GM12891 (cell line): Measurements from ENCODE around the gene CDCA3.

ENCODE experiments used
- POLR2A ChIP-seq: IDR thresholded peaks from 2 replicates; pipeline ENCODE4 v1.6.1; 2011; ENCODE audit warnings: low read depth, low read length, control low read depth
- POLR2AphosphoS5 ChIP-seq: IDR thresholded peaks from 2 replicates; pipeline ENCODE4 v1.6.1; 2011; ENCODE audit warnings: low read depth, low read length, control low read depth
- TAF1 ChIP-seq: IDR thresholded peaks from 2 replicates; pipeline ENCODE4 v1.6.1; 2011; ENCODE audit warnings: low read depth, low read length, control low read depth

- TF ChIP-seq POLR2AphosphoS5, result no peak
- TF ChIP-seq POLR2A, result no peak
- TF ChIP-seq TAF1, result no peak
Observed at GRCh38 chr12:6850796-6851152, 312 bp downstream of the CDCA3 start.
